CD4-positive, alpha-beta T cell treated with Interleukin-6 for 4 hours (primary cell): ENCODE data around the gene TOLLIP.
"Not testable (repeated sequence)": the region's sequence is repeated elsewhere in the genome, so short reads cannot be mapped to it uniquely, and the experiment has no call there.

Experiments used
- DNase-seq: peaks from one replicate; pipeline ENCODE4 v3.0.0-alpha.2; 2020; ENCODE audit warnings: mixed read lengths

Gene TOLLIP

DNA sequence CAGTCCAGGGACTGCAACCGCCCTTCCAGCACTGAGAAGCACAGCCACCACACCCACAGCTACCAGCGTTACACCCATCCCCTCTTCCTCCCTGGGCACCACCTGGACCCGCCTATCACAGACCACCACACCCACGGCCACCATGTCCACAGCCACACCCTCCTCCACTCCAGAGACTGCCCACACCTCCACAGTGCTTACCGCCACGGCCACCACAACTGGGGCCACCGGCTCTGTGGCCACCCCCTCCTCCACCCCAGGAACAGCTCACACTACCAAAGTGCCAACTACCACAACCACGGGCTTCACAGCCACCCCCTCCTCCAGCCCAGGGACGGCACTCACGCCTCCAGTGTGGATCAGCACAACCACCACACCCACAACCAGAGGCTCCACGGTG lies 66.7 kb downstream of the TOLLIP start:
- not testable (repeated sequence) for DNase-seq

DNA sequence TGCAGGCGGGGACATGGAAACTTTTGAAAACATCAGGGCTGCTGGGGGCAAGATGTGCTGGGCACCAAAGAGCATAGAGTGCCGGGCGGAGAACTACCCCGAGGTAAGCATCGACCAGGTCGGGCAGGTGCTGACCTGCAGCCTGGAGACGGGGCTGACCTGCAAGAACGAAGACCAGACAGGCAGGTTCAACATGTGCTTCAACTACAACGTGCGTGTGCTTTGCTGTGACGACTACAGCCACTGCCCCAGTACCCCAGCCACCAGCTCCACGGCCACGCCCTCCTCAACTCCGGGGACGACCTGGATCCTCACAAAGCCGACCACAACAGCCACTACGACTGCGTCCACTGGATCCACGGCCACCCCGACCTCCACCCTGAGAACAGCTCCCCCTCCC lies 67.1 kb downstream of the TOLLIP start:
- DNase-seq, result no peak

DNA sequence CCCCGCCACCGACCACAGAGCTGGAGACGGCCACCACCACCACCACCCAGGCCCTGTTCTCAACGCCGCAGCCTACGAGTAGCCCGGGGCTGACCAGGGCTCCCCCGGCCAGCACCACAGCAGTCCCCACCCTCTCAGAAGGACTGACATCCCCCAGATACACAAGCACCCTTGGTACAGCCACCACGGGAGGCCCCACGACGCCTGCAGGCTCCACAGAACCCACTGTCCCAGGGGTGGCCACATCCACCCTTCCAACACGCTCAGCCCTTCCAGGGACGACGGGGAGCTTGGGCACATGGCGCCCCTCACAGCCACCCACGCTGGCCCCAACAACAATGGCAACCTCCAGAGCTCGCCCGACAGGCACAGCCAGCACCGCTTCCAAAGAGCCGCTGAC lies 67.7 kb downstream of the TOLLIP start:
- DNase-seq, result no peak

DNA sequence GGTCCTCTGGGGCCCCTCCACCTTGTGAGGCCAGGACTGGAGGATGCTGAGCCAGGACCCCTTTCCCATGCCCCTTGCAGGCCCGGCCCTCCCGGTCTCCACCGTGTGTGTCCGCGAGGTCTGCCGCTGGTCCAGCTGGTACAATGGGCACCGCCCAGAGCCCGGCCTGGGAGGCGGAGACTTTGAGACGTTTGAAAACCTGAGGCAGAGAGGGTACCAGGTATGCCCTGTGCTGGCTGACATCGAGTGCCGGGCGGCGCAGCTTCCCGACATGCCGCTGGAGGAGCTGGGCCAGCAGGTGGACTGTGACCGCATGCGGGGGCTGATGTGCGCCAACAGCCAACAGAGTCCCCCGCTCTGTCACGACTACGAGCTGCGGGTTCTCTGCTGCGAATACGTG lies 68.7 kb downstream of the TOLLIP start:
- DNase-seq, result no peak

DNA sequence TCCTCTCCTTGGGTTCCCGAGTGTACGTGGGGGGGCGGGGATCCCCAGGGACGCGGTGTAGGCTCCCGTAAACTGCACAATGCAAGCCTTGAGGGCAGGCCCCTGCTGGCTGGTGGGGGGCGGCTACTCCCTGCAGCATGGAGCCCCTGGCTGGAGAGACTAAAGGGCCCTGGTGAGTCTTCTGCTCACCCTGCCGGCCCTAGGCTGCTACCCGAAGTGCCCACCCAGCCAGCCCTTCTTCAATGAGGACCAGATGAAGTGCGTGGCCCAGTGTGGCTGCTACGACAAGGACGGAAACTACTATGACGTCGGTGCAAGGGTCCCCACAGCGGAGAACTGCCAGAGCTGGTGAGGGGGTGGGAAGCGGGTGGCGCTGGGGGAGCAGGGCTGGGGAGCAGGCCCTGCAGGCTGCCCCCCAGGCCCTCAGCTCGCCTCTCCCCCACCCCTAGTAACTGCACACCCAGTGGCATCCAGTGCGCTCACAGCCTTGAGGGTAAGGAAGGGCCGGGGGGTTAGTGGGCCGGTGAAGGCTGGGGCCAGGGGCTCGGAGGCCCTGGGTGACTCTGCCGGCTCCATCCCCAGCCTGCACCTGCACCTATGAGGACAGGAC lies 69.7 kb downstream of the TOLLIP start:
- DNase-seq, result no peak

DNA sequence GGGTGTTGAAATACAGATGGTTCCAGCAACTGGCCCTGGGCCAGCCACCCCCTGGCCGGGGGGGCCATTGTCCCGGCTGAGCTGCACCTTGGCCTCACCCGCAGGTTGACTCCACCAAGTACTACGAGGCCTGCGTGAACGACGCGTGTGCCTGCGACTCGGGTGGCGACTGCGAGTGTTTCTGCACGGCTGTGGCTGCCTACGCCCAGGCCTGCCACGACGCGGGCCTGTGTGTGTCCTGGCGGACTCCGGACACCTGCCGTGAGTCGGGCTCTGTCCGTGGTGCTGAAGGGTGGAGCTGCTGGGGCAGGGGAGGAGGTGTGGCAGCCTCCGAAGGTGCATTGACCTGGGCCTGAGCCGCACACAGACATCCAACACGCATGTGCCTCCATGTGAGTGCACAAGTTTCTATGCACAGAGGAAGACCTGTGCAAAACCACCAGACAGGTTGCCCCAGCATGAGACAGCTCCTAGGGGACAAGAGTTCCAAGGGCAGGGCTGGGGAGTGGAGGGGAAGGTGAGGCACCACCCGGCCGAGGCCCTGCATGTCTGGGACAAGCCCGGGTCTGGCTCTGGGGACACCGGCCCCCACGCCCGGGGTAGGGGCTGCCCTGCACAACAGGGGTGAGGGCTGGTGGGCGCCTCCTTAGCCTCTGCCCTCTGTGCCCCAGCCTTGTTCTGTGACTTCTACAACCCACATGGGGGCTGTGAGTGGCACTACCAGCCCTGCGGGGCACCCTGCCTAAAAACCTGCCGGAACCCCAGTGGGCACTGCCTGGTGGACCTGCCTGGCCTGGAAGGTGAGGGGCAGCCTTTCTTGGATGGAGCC lies 70.5 kb downstream of the TOLLIP start:
- no peak for DNase-seq

DNA sequence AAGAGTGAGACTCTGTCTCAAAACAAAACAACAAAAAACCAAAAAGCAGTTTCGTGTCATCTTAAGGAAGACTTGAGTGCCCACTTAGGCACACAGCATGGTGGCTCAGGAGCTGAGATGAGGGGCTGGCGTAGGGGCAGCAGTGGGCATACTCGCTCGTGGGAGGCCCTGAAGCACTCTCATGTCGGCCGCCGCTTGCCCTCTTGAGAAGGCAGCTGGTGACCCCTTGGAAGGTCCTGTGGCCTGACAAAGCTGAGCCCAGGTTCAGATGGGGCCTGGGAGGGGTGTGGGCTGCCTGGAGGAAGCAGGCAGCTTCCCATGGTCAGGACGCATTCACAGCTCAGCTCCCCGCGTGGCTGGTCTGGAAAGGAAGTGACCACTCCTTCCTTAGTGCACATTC lies 71.6 kb downstream of the TOLLIP start:
- no peak for DNase-seq

DNA sequence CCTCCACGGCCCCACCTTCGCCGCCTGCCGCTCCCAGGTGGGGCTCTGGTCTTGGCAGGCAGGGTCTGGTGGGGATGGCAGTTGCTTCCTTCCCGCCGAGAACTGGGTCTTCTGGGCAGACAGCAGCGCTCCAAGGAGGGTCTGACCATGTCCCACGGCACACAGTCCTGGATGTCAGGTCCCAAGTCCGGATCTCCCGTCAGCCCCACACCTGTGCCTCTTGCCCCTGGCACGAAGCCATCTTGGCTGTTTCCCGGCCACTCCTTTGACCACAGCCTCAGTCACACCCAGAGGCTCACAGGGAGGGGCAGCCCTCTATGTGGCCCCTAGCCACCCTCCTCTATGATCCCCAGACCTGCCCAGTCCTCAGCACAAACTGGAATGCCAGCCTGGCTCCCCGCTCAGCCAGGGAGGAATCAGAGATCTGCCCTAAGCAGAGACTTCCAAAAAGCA lies 72.3 kb downstream of the TOLLIP start:
- DNase-seq, result no peak

DNA sequence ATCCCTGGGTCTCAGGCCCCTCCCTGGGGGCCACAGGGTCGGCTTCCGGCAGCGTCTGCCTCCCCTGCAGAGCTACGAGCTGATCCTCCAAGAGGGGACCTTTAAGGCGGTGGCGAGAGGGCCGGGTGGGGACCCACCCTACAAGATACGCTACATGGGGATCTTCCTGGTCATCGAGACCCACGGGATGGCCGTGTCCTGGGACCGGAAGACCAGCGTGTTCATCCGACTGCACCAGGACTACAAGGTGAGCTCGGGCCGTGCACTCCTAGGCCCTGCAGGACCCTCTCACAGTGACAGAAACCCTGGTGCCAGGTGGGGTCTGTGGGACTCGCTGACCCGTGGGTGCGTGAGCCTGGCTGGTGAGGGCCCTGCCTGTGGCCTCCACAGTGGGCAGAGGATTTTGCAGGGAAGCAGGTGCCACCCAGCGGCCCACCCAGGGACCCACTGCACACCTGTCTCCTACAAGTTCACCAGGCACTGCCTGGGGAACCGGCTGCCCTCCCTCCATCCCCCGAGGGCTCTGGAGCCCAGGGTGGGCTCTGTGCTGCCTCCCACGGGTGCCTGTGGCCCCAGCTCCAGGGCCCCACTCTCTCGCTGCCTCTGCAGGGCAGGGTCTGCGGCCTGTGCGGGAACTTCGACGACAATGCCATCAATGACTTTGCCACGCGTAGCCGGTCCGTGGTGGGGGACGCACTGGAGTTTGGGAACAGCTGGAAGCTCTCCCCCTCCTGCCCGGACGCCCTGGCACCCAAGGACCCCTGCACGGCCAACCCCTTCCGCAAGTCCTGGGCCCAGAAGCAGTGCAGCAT lies 72.9 kb downstream of the TOLLIP start:
- no peak for DNase-seq

DNA sequence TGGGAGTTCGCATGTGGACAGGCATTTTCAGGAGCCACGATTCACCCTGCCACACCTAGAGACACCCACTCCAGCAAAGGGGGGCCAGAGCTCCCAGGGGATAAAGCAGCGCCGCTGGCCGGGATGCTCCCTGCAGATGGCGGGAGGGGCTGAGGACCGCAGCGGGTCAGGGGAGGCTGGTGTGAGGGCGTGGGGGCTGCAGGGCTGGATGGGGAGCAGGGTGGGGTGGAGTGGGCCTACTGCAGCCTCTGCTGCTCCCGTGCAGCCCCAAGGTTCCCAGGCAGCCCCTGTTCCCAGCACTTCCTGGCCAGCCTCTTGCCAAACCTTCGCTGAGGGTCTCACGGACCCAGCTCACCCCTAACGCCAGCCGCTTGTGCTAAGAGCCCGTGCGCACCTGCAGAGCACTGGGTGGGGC lies 73.5 kb downstream of the TOLLIP start:
- DNase-seq, result no peak

DNA sequence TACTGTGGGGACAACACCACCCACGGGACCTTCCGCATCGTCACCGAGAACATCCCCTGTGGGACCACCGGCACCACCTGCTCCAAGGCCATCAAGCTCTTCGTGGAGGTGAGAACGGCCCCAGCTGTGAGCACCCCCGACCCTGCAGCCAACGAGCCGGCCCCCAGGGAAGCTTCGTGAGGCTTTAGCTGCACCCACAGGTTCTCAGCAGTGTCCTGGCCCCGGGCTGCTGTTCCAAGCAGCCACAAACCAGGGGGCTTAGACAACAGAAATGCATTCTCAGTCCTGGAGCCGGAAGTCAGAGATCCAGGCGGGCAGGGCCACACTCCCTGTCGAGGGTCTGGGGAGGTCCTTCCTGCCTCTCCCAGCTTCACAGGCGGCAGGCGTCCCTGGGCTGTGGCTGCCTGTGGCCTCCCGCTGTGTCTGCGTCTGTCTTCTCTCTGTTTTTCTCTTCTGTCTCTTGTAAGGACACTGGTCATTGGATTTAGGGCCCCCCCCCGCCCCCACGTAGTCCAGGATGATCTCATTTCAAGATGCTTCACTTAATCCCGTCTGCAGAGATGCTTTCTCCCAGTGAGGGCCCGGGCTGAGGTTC lies 74.0 kb downstream of the TOLLIP start:
- no peak for DNase-seq

DNA sequence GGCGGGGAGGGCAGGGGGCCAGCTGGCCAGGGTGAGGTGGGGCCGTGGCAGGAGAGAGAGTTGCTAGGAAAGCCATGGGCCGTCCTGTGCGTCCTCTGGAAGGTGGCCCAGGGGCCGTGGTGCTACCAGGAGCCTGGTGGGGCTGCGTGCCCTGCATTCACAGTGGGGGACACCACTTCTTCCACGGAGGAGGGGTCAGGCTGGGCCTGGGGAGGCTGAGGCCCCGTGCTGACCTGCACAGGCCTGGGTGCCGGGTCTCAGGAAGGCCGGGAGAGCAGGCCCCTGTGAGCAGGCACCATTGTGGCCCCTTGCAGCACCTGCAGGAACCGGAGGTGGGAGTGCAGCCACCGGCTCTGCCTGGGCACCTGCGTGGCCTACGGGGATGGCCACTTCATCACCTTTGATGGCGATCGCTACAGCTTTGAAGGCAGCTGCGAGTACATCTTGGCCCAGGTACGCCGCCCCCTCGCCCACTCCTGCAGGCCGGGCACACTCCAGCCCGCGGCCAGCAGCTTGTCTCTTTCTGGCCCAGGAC lies 74.6 kb downstream of the TOLLIP start:
- DNase-seq, result no peak

DNA sequence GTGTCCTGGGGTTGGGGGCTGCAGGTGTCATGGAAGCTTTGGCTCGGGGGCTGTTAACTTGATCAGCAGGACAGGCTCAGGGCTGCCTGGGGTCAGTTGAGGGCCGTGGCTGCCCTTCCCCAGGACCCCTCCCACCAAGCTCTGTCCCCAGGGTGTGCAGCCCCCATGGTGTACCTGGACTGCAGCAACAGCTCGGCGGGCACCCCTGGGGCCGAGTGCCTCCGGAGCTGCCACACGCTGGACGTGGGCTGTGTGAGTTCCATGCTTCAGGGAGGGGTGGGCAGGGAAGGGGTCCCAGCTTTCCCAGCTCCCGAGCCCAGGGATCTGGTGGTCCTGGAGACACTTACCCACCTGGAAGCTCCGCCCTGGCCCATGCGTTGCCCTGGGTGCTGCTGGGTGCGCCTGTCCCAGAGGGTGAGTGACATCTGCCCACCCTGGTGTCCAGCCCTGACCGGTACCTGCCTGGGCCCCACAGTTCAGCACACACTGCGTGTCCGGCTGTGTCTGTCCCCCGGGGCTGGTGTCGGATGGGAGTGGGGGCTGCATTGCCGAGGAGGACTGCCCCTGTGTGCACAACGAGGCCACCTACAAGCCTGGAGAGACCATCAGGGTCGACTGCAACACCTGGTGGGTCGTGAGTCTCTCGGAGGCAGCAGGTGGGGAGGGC lies 75.2 kb downstream of the TOLLIP start:
- DNase-seq, result no peak

DNA sequence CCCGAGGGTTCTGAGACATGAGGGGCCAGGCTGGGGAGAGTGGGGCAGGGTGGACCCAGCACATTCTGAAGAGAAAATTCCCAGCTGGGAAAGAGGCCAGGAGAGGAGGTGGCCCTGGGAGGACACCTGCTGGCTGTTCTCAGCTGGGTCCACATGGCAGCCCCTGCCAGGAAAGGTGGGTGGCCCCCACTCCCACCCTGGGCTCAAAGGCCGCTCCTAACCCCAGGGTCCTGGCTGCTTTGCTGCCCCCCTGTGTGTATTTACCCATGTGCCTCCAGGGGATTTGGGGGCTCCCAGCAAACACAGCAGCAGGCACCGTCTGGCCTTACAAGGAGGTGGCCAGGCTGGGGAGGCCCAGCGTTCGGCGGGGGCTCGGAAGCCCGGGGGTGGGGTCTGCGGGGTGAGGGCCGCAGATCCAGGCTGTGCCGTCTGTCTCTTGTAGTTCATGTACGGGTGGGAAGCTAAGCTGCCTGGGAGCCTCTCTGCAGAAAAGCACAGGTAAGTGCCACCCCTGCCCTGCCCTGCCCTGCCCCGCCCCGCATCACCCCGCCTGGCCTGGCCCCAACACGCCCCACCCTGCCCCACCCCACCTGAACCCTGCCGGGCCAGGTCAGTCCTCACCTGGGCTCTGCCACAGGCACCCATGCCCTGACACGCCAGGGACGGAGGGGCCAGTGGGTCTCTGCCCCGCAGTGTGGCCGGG lies 75.9 kb downstream of the TOLLIP start:
- no peak for DNase-seq

DNA sequence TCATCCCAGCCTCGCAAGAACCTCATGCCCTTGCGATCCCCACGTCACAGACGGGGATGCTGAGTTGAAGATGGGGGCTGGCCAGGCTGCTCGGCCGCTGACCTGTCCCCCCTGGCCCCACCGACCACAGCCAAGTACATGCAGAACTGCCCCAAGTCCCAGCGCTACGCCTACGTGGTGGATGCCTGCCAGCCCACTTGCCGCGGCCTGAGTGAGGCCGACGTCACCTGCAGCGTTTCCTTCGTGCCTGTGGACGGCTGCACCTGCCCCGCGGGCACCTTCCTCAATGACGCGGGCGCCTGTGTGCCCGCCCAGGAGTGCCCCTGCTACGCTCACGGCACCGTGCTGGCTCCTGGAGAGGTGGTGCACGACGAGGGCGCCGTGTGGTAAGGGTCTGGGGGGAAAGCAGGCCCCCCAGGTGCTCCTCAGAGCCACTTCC lies 76.5 kb downstream of the TOLLIP start:
- no peak for DNase-seq

DNA sequence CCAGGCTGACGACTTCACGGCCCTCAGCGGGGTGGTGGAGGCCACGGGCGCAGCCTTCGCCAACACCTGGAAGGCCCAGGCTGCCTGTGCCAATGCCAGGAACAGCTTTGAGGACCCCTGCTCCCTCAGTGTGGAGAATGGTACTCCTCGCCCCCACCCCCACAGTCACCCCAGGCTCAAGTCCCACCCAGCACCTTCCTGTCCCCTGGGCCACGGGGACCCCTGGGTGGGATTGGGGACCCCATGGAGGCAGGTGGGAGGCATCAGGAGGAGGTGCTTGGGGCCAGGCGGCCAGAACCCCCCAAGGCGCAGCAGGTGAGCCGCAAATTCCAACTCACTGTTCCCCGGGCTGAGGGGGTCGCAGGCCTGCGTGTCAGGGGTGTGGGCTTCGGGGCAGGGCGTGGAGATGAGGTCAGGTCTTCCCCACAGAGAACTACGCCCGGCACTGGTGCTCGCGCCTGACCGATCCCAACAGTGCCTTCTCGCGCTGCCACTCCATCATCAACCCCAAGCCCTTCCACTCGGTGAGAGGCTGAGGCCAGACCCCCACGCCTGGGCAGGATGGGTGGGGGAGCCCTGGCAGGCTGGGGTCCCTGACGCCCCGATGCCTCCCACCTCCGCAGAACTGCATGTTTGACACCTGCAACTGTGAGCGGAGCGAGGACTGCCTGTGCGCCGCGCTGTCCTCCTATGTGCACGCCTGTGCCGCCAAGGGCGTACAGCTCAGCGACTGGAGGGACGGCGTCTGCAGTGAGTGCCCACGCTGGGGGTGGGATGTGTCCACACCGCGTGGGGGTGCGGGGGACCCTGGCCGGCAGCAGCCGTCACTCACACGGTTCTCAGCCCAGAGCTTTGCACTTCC lies 77.2 kb downstream of the TOLLIP start:
- DNase-seq, result no peak

DNA sequence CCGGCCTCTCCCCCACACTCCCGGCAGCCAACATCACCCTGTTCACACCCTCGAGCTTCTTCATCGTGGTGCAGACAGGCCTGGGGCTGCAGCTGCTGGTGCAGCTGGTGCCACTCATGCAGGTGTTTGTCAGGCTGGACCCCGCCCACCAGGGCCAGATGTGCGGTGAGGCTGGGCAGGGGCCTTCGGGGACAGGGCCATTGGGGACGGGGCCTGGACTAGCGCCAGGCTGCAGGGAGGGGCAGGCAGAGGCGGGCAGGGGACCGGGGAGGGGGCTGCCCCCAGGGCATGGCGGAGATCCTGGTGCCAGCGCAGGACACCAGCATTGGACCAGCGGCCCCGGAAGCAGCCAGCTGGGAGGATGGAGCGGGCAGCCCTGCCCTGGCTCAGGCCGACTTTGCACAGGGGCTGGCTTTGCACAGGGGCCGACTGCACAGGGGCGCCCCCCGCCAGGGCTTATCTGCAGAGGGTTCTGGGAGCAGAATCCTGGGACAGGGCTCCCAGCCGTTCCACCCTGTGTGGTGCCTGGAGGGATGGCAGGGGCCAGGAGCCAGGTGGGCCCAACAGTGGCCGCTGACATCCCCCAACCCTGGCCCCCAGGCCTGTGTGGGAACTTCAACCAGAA lies 77.9 kb downstream of the TOLLIP start:
- no peak for DNase-seq

DNA sequence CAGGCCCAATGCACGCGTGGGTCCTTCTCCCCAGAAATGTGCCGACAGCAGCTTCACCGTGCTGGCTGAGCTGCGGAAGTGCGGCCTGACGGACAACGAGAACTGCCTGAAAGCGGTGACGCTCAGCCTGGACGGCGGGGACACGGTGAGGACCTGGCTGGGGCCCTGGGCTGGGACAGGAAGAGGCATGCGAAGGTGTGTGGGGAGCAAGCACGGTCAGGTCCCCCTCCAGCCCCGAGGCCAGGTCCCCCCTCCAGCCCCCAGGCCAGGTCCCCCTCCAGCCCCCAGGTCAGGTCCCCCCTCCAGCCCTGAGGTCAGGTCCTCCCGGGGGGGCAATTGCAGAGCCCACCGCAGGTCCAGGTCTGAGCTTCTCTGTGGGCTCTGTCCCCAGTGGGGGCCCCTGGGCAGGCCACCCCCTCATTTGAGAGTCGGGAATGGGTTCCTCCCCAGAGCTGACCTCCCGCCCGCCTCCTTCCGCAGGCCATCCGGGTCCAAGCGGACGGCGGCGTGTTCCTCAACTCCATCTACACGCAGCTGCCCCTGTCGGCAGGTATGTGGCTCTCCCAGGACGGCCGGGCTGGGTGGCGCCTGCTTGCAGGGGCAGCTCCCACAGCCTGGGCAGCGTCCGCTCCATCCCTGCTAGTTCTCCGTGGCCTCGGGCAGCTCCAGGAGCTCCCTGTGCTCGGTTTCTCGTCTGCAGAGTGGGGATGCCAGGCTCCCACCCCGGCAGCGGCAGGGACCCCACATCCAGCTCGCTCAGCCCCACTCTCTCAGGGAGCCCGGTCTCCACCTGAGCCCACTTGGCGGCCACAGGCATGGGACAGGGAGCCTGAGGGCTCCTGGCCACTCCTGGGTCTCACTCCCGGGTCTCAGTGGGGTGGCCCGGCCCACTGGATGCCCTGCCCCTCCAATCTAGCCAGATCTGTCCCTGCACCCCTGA lies 78.7 kb downstream of the TOLLIP start:
- DNase-seq, result no peak

DNA sequence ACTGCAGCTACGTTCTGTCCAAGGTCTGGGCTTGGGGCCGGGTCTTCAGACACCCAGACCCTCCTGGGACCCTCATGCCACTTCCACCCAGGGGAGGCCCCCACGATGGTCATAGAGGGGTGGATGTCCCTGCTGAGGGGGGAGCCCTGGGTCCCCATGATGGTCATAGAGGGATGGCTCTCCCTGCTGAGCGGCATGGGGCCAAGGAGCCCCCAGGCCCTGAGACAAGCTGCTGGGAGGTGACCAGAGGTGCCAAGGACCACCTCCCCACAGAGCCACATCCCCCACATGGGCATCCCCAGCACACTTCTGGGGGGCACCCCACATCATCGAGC lies 79.3 kb downstream of the TOLLIP start:
- no peak for DNase-seq
